K562 (cell line): ENCODE measurements around the gene MBOAT7. TPM values are rescaled to one million over a fixed set of nuclear protein-coding genes. Genes with fewer than 3 reads are reported as not detected.

Experiments used
- ATF1 ChIP-seq, 2 experiments: fragments of 450-650 bp in 1 of 2; IDR thresholded peaks; 2 replicates each; pipeline ENCODE4 v1.6.1; 2016; ENCODE audit warnings: missing compliant biosample characterization in 1 of 2, missing genetic modification characterization in 1 of 2
- CBFA2T2 ChIP-seq: fragments of 450-650 bp; conservative IDR thresholded peaks from 2 replicates; pipeline ENCODE4 v1.6.1; 2017; ENCODE audit warnings: mild to moderate bottlenecking
- CLOCK ChIP-seq: fragments of 250-450 bp; sonication (Bioruptor Pico); IDR thresholded peaks from 2 replicates; pipeline ENCODE4 v1.4.0; 2020; ENCODE audit warnings: mild to moderate bottlenecking, moderate library complexity, borderline replicate concordance
- FOS ChIP-seq: IDR thresholded peaks from 3 replicates; pipeline ENCODE4 v1.6.1; 2011; ENCODE audit not compliant: insufficient read length; ENCODE audit errors: extremely low read depth
- GATAD2A ChIP-seq: fragments of 450-650 bp; IDR thresholded peaks from 2 replicates; pipeline ENCODE4 v1.6.1; 2017
- HLTF ChIP-seq: fragments of 450-650 bp; IDR thresholded peaks from 2 replicates; pipeline ENCODE4 v1.6.1; 2016
- KAT7 ChIP-seq: sonication (generic); formaldehyde crosslinking; IDR thresholded peaks from 2 replicates; pipeline ENCODE4 v1.8.0; 2022; ENCODE audit warnings: missing genetic modification reagents, mild to moderate bottlenecking, borderline replicate concordance
- MAX ChIP-seq: sonication (generic); formaldehyde crosslinking; IDR thresholded peaks from 2 replicates; pipeline ENCODE4 v1.9.0; 2022; ENCODE audit warnings: mild to moderate bottlenecking, missing genetic modification reagents
- MXI1 ChIP-seq: IDR thresholded peaks from 2 replicates; pipeline ENCODE4 v1.6.1; 2011; ENCODE audit warnings: low read depth, mild to moderate bottlenecking, improper control_type of control experiment, low read length
- PCBP2 ChIP-seq: fragments of 200-400 bp; formaldehyde crosslinking; IDR thresholded peaks from 2 replicates; pipeline ENCODE4 v1.6.1; 2018; ENCODE audit warnings: low read length, low read depth, mild to moderate bottlenecking, moderate library complexity; ENCODE audit not compliant: poor library complexity, severe bottlenecking
- RBM39 ChIP-seq: fragments of 200-400 bp; formaldehyde crosslinking; optimal IDR thresholded peaks from 2 replicates; pipeline ENCODE3; 2018; ENCODE audit warnings: low read depth, low read length
- RERE ChIP-seq: sonication (generic); formaldehyde crosslinking; IDR thresholded peaks from 2 replicates; pipeline ENCODE4 v1.8.0; 2023; ENCODE audit warnings: missing genetic modification reagents, mild to moderate bottlenecking, borderline replicate concordance
- SMAD3 ChIP-seq: fragments of 450-650 bp; formaldehyde crosslinking; conservative IDR thresholded peaks from 2 replicates; pipeline ENCODE4 v1.4.0; 2020; ENCODE audit warnings: mild to moderate bottlenecking
- SNRNP70 ChIP-seq: fragments of 200-400 bp; formaldehyde crosslinking; optimal IDR thresholded peaks from 2 replicates; pipeline ENCODE3; 2017; ENCODE audit warnings: low read depth, low read length
- ZBTB7A ChIP-seq: IDR thresholded peaks from 2 replicates; pipeline ENCODE4 v1.6.1; 2011; ENCODE audit warnings: low read depth, mild to moderate bottlenecking, low read length, moderate library complexity, borderline replicate concordance; ENCODE audit not compliant: control insufficient read depth
- ZEB2 ChIP-seq: fragments of 450-650 bp; IDR thresholded peaks from 2 replicates; pipeline ENCODE4 v1.6.1; 2016
- ZFPM2 ChIP-seq: fragments of 250-450 bp; sonication (Bioruptor Pico); IDR thresholded peaks from 2 replicates; pipeline ENCODE4 v1.5.1; 2022; ENCODE audit warnings: mild to moderate bottlenecking
- ZNF174 ChIP-seq: fragments of 250-450 bp; sonication (Bioruptor Pico); IDR thresholded peaks from 2 replicates; pipeline ENCODE4 v1.4.0; 2020; ENCODE audit warnings: mild to moderate bottlenecking
- ZNF232 ChIP-seq: sonication (generic); formaldehyde crosslinking; IDR thresholded peaks from 2 replicates; pipeline ENCODE4 v1.8.0; 2022; ENCODE audit warnings: mild to moderate bottlenecking, missing genetic modification reagents
- polyA plus RNA-seq, 8 experiments: library from polyadenylated mRNA; depleted of rRNA in 4 of 8; stranded (reverse) in 5 of 8; unstranded in 3 of 8; fragments of >200 nt; fragmentation: Nextera tagmentation in 2 of 8; fragmentation: Illumina TruSeq in 1 of 8; extraction: Ambion mirVana in 2 of 8; extraction: Trizol in 1 of 8; gene quantifications; 2 replicates each; pipeline versions ENCODE4 v1.2.1 to v1.2.3, GENCODE V29; 2011 to 2014; ENCODE audit warnings: inconsistent platforms in 1 of 8, missing spikeins in 1 of 8
- total RNA-seq, 7 experiments: library from RNA; depleted of rRNA in 6 of 7; stranded (reverse); fragments of >200 nt in 6 of 7; fragmentation: Illumina TruSeq in 2 of 7; extraction: Trizol in 2 of 7; gene quantifications; 2 replicates each; pipeline versions ENCODE4 v1.2.1 to v1.2.3, GENCODE V29; 2011 to 2021; ENCODE audit warnings: low replicate concordance in 1 of 7

The MBOAT7 gene
- total and polyA plus RNA-seq, 9 of the 15 experiments (the other 6 are each of a cell fraction or from before 2014, with no cell fraction given): 1.4 to 153 (median 56.1) TPM

DNA sequence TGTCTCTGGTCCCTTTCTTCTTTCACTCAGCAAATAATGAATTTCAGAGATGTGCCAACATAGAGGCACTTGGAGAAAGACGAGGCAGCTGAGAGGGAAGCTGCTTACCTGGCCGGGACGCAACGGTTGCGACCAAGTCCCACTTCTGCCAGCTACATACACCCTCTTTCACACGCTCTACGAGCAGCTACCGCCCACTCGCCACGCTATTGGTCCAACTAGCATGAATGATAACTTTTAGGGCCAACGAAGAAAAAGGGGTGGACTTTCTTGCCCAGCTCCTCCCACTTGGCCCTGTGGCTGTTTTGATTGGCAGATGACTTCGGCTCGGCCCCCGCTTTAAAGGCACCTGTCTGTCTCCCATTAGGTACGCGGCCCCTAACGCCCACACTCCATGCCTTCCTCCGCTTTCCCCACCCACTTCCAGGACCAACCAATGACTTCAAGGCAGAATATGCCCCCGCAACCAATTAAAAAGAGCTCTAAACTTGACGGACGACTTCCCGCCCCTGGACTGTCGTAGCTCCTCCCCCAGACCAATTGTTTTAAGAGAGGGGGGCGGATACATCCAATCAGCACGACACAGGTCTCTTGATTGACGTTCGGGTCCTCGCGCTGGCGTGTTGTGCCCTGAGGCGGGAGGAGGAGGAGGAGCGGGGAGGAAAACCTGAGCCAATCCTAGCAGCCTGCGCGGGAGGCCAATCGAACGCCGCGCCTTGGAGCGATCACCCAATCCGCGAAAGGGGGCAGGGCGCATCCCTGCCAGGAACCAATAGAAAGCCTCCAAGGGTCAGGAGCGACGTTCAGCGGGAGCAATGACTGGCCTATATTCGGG lies 52.3 kb downstream of the MBOAT7 start (continued):
- no peak for TF ChIP-seq PCBP2
- peak; percentile 99 for TF ChIP-seq FOS
- TF ChIP-seq RBM39: no peak
- no peak for TF ChIP-seq SNRNP70
- TF ChIP-seq MAX (CRISPR knock-in tag): no peak
- TF ChIP-seq ZEB2: no peak
- TF ChIP-seq KAT7: no peak
- no peak for TF ChIP-seq CBFA2T2
- no peak for TF ChIP-seq CLOCK (CRISPR knock-in tag)
- no peak for TF ChIP-seq ATF1 (CRISPR knock-in tag; IDR thresholded peaks at IDR 0.05)
- peak; percentile 88 for TF ChIP-seq ATF1 (tag; IDR thresholded peaks at IDR 0.05)
- TF ChIP-seq MXI1: 0 out of 2 replicates have a peak, but pooled peaks have one; percentile 12
- TF ChIP-seq HLTF: no peak
- no peak for TF ChIP-seq ZNF174
- no peak for TF ChIP-seq RERE (CRISPR knock-in tag)
- no peak for TF ChIP-seq ZNF232
- no peak for TF ChIP-seq GATAD2A
- no peak for TF ChIP-seq ZBTB7A
- no peak for TF ChIP-seq ZFPM2
- no peak for TF ChIP-seq SMAD3 (CRISPR knock-in tag)
